OCI-LY7 (cell line): ENCODE measurements around the gene SMAD6.

Experiments
- CTCF ChIP-seq: fragments of 200-600 bp; sonication (generic); conservative IDR thresholded peaks from 2 replicates; pipeline ENCODE4 v1.5.1; 2014; ENCODE audit warnings: mild to moderate bottlenecking, antibody characterized with exemption, low read length, moderate library complexity, mixed read lengths
- EZH2phosphoT487 ChIP-seq: fragments of 200-600 bp; sonication (generic); IDR thresholded peaks from 2 replicates; pipeline ENCODE4 v1.6.1; 2018; ENCODE audit warnings: low read depth, borderline replicate concordance, mild to moderate bottlenecking, mixed run types, antibody characterized with exemption, low read length, moderate library complexity, mixed read lengths

- TF ChIP-seq CTCF: no peak
- no peak for TF ChIP-seq EZH2phosphoT487
Measured at GRCh38 chr15:66711862-66712261, 9.8 kb downstream of the SMAD6 start.
